Measurements from ENCODE around the gene NT5C1A. TPM values are rescaled to one million over a fixed set of nuclear protein-coding genes. Genes with fewer than 3 reads are reported as not detected.
A peak's percentile ranks its signal among the peaks of the same experiment; 100 is the strongest.

The NT5C1A gene
- total RNA-seq, 2 experiments from 2014 or later: 1.1 to 1.3 TPM

GRCh38 chr1:39689214-39689613 is 17.3 kb upstream of the NT5C1A start:
- Mint-ChIP-seq H3K4me3 (no peak overlapping the region), H3K9me3 (no peaks in the 10 kb centered on the region), H3K4me1 (ENCODE audit: low read depth) (peaks cover 55% of the 10 kb centered on the region), H3K36me3 (ENCODE audit: low read depth) (peaks cover 6% of the 10 kb centered on the region), H3K27ac (no peak overlapping the region), H3K27me3 (peaks cover 28% of the 10 kb centered on the region)
- H3K4me3 ChIP-seq (ENCODE audit: low read length): no peak overlapping the region
- peaks cover 0 to 6% of the 10 kb centered on the region in 2 experiments for H3K9me3 ChIP-seq (ENCODE audit: control insufficient read depth in 1 of 2, insufficient read depth in 1 of 2, low read length in 2 of 2)
- H3K36me3 ChIP-seq (ENCODE audit: insufficient read depth, low read length): no peaks in the 10 kb centered on the region
- TF ChIP-seq, protein P1, sequence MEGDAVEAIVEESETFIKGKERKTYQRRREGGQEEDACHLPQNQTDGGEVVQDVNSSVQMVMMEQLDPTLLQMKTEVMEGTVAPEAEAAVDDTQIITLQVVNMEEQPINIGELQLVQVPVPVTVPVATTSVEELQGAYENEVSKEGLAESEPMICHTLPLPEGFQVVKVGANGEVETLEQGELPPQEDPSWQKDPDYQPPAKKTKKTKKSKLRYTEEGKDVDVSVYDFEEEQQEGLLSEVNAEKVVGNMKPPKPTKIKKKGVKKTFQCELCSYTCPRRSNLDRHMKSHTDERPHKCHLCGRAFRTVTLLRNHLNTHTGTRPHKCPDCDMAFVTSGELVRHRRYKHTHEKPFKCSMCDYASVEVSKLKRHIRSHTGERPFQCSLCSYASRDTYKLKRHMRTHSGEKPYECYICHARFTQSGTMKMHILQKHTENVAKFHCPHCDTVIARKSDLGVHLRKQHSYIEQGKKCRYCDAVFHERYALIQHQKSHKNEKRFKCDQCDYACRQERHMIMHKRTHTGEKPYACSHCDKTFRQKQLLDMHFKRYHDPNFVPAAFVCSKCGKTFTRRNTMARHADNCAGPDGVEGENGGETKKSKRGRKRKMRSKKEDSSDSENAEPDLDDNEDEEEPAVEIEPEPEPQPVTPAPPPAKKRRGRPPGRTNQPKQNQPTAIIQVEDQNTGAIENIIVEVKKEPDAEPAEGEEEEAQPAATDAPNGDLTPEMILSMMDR (IDR thresholded peaks at IDR 0.05): no peak
- ATAC-seq (ENCODE audit: poor library complexity) (no peak), DNase-seq (no peak)
- POLR2A ChIA-PET: interaction anchor here (0.8 to 2.0 kb wide), 3 partner anchors 8 to 49 kb away, joined by 3 to 7 read pairs (median 3); partner anchors contain the start of gene PPIE
- H3K27ac ChIP-seq (ENCODE audit: low read depth in 1 of 2, low read length in 2 of 2): no peak overlapping the region
- intact Hi-C loops (cut with DNase I, micrococcal nuclease): loop anchor here in 1 of 2 experiments (2.0 kb wide), 1 partner anchor 16 kb away; the partner anchor contains the start of gene NT5C1A
- peaks cover 48% of the 10 kb centered on the region for H3K4me1 ChIP-seq (ENCODE audit: insufficient read depth, low read length)
- CTCF ChIA-PET: interaction anchor here (0.9 kb wide), 1 partner anchor 16 kb away, joined by 4 read pairs; no protein-coding TSS in a partner anchor
- H3K27me3 ChIP-seq (ENCODE audit: control insufficient read depth in 1 of 2, insufficient read depth in 2 of 2, low read length in 2 of 2): peaks cover 0 to 12% of the 10 kb centered on the region in 2 experiments

- no peak overlapping the region for H3K4me3 Mint-ChIP-seq
- Histone ChIP-seq H3K4me1 (ENCODE audit: insufficient read depth, low read length) (peaks cover 53% of the 10 kb centered on the region), H3K36me3 (ENCODE audit: insufficient read depth, low read length) (no peaks in the 10 kb centered on the region), H3K27me3 (ENCODE audit: control insufficient read depth in 1 of 2, insufficient read depth in 2 of 2, low read length in 2 of 2) (peaks cover 0 to 12% of the 10 kb centered on the region in 2 experiments), H3K9me3 (ENCODE audit: control insufficient read depth in 1 of 2, insufficient read depth in 1 of 2, low read length in 2 of 2) (peaks cover 0 to 6% of the 10 kb centered on the region in 2 experiments), H3K4me3 (ENCODE audit: low read length) (no peak overlapping the region), H3K27ac (ENCODE audit: low read depth in 1 of 2, low read length in 2 of 2) (no peak overlapping the region)
- ATAC-seq (ENCODE audit: poor library complexity): no peak
- peaks cover 28% of the 10 kb centered on the region for H3K27me3 Mint-ChIP-seq
- peaks cover 59% of the 10 kb centered on the region for H3K4me1 Mint-ChIP-seq (ENCODE audit: low read depth)
- TF ChIP-seq, protein P1 (IDR thresholded peaks at IDR 0.05): no peak
- H3K9me3 Mint-ChIP-seq: no peaks in the 10 kb centered on the region
- peak overlapping the region; percentile 50 for H3K27ac Mint-ChIP-seq
- H3K36me3 Mint-ChIP-seq (ENCODE audit: low read depth): peaks cover 6% of the 10 kb centered on the region
- POLR2A ChIA-PET: interaction anchor here (1.3 to 2.0 kb wide), 2 partner anchors 9 to 50 kb away, joined by 3 to 7 read pairs; partner anchors contain the start of gene PPIE
- CTCF ChIA-PET: no interaction called here
- intact Hi-C loops (cut with DNase I, micrococcal nuclease): loop anchor here in 1 of 2 experiments (2.0 kb wide), 1 partner anchor 16 kb away; the partner anchor contains the start of gene NT5C1A
- no peak for DNase-seq
Observed at GRCh38 chr1:39688706-39689105, 16.8 kb upstream of the NT5C1A start.

DNA sequence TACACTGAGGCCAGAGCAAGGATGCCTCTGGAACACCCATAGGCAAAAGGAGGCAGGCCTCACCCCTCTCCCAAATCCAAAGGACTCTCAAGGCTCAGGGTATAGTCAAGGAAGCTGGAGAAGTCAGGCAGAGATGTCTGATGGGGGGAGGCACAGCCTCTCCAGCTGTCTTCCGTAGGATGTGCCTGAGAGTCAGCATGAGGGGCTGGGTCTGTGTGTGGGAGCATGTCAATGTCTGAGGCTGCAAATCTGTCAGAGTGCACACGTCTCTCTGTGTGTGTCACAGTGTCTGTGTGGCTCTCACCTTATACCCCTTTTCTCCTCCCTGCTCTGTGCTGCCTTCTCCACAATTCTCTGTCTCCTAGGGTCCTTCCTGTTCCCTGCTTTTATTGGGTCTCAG is 15.3 kb upstream of the NT5C1A start:
- CTCF ChIA-PET: no interaction called here
- H3K4me3 Mint-ChIP-seq: no peak overlapping the region
- DNase-seq: no peak
- Histone ChIP-seq H3K36me3 (ENCODE audit: insufficient read depth, low read length) (no peaks in the 10 kb centered on the region), H3K27ac (ENCODE audit: low read depth in 1 of 2, low read length in 2 of 2) (no peak overlapping the region), H3K27me3 (ENCODE audit: control insufficient read depth in 1 of 2, insufficient read depth in 2 of 2, low read length in 2 of 2) (peaks cover 0 to 12% of the 10 kb centered on the region in 2 experiments), H3K4me3 (ENCODE audit: low read length) (no peak overlapping the region), H3K9me3 (ENCODE audit: control insufficient read depth in 1 of 2, insufficient read depth in 1 of 2, low read length in 2 of 2) (peaks cover 0 to 6% of the 10 kb centered on the region in 2 experiments), H3K4me1 (ENCODE audit: insufficient read depth, low read length) (peaks cover 53% of the 10 kb centered on the region)
- H3K36me3 Mint-ChIP-seq (ENCODE audit: low read depth): peaks cover 12% of the 10 kb centered on the region
- peaks cover 36% of the 10 kb centered on the region for H3K27me3 Mint-ChIP-seq
- H3K27ac Mint-ChIP-seq: no peak overlapping the region
- ATAC-seq (ENCODE audit: poor library complexity): no peak
- POLR2A ChIA-PET: no interaction called here
- TF ChIP-seq, protein P1 (IDR thresholded peaks at IDR 0.05): no peak
- intact Hi-C loops (cut with DNase I, micrococcal nuclease): no loop called here
- H3K4me1 Mint-ChIP-seq (ENCODE audit: low read depth): peaks cover 58% of the 10 kb centered on the region
- no peaks in the 10 kb centered on the region for H3K9me3 Mint-ChIP-seq
